Mesenteric fat pad (tissue), 1 donor: ENCODE measurements around the gene TMEM202. TPM values are rescaled to one million over a fixed set of nuclear protein-coding genes. Genes with fewer than 3 reads are reported as not detected.
"Not testable (repeated sequence)": the region's sequence is repeated elsewhere in the genome, so short reads cannot be mapped to it uniquely, and the experiment has no call there.

ENCODE experiments used
- DNase-seq: peaks from one replicate; pipeline ENCODE4 v3.0.0-alpha.2; 2020; ENCODE audit warnings: low spot score
- total RNA-seq: library from RNA; stranded (reverse); fragmentation: NEBNext Ultra II Directional; extraction: Animal tissue kit (Norgen Biotek cat#: 25700); gene quantifications from one replicate; pipeline ENCODE4 v1.2.1, GENCODE V29; 2021
- donor health status: DM: yes; HTN: yes; CAD: no.

TMEM202 gene
- total RNA-seq, 1 donor from 2014 or later = not detected

DNA sequence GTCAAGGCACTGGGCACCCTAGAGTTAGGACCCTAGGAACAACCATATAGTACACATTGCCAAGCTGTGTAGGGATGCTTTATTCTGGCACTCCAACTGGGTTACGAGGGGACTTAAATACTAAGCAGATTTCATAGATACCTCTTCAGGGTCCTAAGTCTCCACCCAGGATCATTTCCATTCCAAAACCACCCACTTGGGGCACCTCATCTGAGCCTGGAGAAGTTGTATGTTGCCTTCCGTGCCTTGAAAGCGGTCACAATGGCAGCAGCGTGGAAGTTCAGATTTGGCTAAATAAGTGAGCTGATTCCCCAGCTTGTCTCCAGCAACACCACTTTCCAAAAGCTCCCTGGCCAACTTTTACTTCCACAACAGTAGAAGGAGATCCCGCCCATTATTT is 4.6 kb downstream of the TMEM202 start:
- no peak for DNase-seq

- DNase-seq = no peak
These were observed 6.3 kb downstream of the TMEM202 start for GRCh38 chr15:72404356-72404755.

DNA sequence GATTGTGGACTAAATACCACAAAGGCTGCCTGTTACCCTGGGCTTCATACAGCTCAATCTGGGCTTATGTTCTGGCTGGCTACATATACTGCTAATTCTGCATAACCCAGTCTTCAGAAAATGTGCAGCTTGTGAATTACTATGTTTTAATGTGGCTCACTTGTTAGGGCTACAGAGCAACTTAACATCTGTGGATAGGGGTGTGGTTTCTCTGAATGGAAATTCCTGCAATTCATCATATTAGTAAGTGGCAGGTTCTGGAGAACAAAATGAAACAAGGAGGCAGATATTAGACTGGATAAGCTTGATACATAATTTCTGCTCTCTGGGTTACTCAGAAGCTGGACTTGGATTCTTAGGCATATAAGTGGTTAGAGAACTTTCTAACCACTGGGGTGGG is 6.7 kb downstream of the TMEM202 start:
- DNase-seq = no peak

GRCh38 chr15:72406936-72407335 is 8.8 kb downstream of the TMEM202 start:
- no peak for DNase-seq

- no peak for DNase-seq
These were observed 13.0 kb downstream of the TMEM202 start for GRCh38 chr15:72411111-72411510.

DNA sequence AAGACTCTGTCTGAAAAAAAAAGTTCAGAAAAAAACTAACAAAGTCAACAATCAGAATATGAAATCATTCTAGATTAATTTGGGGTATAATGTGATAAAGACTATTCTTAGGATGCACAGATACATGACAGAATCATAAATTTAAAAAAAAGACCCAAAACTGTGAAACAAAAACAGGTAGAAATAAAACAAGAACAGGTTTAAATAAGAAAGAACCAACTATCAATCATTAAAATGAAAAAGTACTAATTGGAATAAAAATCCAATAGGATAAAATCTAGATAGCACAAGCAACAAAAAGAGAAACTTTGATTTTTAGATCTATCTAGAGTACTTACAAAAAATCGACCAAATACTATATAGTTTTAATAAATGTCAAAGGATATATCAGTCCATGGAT is 13.4 kb downstream of the TMEM202 start:
- no peak for DNase-seq

DNA sequence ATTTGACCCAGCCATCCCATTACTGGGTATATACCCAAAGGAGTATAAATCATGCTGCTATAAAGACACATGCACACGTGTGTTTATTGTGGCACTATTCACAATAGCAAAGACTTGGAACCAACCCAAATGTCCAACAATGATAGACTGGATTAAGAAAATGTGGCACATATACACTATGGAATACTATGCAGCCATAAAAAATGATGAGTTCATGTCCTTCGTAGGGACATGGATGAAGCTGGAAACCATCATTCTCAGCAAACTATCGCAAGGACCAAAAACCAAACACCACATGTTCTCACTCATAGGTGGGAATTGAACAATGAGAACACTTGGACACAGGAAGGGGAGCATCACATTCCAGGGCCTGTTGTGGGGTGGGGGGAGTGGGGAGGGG is 15.2 kb downstream of the TMEM202 start:
- not testable (repeated sequence) for DNase-seq

- no peak for DNase-seq
These were observed 17.2 kb downstream of the TMEM202 start for GRCh38 chr15:72415304-72415703.

DNA sequence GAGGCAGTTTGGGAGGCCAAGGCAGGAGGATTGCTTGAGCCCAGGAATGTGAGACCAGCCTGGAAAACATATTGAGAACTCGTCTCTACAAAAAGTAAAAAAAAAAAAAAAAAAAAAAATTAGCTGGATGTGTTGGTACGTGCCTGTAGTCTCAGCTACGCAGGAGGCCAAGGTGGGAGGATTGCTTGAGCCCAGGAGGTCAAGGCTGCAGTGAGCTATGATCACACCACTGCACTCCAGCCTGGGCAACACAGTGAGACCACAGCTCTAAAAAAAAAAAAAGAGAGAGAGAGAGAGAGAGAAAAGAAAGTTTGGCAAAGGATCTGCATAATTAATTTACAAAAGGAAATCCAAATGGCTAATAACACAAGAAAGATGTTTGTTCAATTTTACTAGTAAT is 21.7 kb downstream of the TMEM202 start:
- not testable (repeated sequence) for DNase-seq

GRCh38 chr15:72420576-72420975 is 22.5 kb downstream of the TMEM202 start:
- DNase-seq = no peak

DNA sequence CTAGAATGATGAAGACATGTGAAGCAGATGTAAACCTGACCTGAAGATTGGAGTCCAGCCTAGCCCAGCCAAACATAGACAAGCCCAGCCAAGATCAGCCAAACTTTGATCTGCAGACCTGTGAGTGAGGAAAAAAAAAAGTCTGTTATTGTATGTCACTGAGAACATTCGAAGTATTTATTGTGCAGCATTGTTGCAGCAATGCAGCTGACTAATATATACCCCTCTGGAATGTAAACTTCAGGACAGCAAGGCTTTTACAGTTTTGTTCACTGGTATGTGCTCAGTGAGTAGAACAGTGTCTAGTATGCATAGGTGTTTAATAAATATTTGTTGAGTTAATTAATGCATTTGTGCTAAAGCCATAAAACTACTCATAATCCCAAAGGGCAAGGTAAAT is 23.4 kb downstream of the TMEM202 start:
- no peak for DNase-seq

- no peak for DNase-seq
These were observed 25.2 kb downstream of the TMEM202 start for GRCh38 chr15:72423256-72423655.

GRCh38 chr15:72426753-72427152 is 28.6 kb downstream of the TMEM202 start:
- no peak for DNase-seq

GRCh38 chr15:72437650-72438316 is 39.7 kb downstream of the TMEM202 start:
- no peak for DNase-seq

DNA sequence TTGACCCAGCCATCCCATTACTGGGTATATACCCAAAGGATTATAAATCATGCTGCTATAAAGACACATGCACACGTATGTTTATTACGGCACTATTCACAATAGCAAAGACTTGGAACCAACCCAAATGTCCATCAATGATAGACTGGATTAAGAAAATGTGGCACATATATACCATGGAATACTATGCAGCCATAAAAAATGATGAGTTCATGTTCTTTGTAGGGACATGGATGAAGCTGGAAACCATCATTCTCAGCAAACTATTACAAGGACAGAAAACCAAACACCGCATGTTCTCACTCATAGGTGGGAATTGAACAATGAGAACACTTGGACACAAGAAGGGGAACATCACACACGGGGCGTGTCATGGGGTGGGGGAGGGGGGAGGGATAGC is 44.7 kb downstream of the TMEM202 start:
- DNase-seq = not testable (repeated sequence)

GRCh38 chr15:72445426-72445825 is 47.3 kb downstream of the TMEM202 start:
- no peak for DNase-seq

DNA sequence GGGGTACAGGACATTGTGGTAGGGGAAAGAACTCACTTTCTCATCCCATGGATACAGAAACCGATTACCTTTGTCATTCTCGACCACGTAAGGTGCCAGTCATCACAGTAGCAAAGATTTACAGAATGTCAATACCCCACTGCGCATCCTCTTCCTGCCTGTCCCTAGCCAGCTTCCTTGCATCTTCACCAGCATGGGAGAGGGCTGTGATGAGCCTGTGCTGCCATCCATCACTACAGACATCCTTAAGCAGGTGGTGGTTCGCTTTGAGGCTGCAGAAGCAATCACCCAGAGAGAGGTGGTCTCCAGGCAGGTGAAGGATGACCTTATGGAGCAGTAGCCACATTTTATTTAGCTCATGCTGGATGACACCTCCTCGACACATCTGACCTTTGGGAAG is 52.7 kb downstream of the TMEM202 start:
- DNase-seq = no peak

DNA sequence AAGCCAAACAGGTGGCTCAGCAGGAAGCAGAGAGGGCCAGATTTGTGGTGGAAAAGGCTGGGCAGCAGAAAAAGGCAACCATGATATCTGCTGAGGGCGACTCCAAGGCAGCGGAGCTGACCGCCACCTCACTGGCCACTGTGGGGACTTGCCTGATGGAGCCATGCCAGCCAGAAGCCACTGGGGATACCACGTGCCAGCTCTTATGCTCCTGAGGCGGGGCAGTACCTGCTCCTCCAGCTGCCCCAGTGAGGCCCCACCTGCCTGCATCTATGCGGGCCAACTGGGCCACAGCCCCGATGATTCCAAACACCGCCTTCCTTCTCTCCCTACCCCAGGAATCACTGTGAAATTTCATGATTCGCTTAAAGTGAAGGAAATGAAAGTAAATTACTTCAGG is 53.1 kb downstream of the TMEM202 start:
- DNase-seq = no peak

- DNase-seq = no peak
These were observed 58.6 kb downstream of the TMEM202 start for GRCh38 chr15:72456684-72457083.
